Common myeloid progenitor, CD34-positive (primary cell): ENCODE measurements around the gene SPATA31D1. TPM values are rescaled to one million over a fixed set of nuclear protein-coding genes. Genes with fewer than 3 reads are reported as not detected.
"Not testable (repeated sequence)": the region's sequence is repeated elsewhere in the genome, so short reads cannot be mapped to it uniquely, and the experiment has no call there.

ENCODE experiments used
- CTCF ChIA-PET: fragments of 350-600 bp; sonication (Branson Sonifier 250); formaldehyde crosslinking; loops from one replicate; lab custom pipeline; 2021; ENCODE audit warnings: antibody characterized with exemption; lab: Charles Lee
- POLR2A ChIA-PET: fragments of 350-600 bp; sonication (Branson Sonifier 250); formaldehyde crosslinking; loops from one replicate; lab custom pipeline; 2021; ENCODE audit warnings: antibody characterized with exemption; lab: Charles Lee
- DNase-seq, 3 donors: peaks; one replicate each; pipeline versions ENCODE4 v3.0.0 to v3.0.0-alpha.2; 2013
- H3K27ac ChIP-seq, 2 experiments: 1 replicate in 1 of 2; 2 replicates in 1 of 2; pipeline ENCODE4 v1.7.0; 2013; ENCODE audit warnings: inconsistent platforms in 2 of 2, low read length in 2 of 2, mild to moderate bottlenecking in 2 of 2, low read depth in 1 of 2, moderate library complexity in 1 of 2; ENCODE audit not compliant: severe bottlenecking in 2 of 2, insufficient read depth in 1 of 2, poor library complexity in 1 of 2
- H3K27me3 ChIP-seq, 5 experiments: replicated peaks in 2 of 5; 1 replicate in 3 of 5; 2 replicates in 2 of 5; pipeline versions ENCODE4 v1.6.1 to v1.7.0; 2013; ENCODE audit warnings: low read length in 4 of 5, mild to moderate bottlenecking in 2 of 5, moderate library complexity in 2 of 5, inconsistent platforms in 1 of 5; ENCODE audit not compliant: insufficient read depth in 5 of 5, control insufficient read depth in 4 of 5
- H3K36me3 ChIP-seq, 4 experiments: 1 replicate in 2 of 4; 2 replicates in 2 of 4; pipeline versions ENCODE4 v1.6.1 to v1.7.0; 2013; ENCODE audit warnings: low read length in 3 of 4, control low read depth in 1 of 4, mild to moderate bottlenecking in 1 of 4; ENCODE audit not compliant: control insufficient read depth in 4 of 4, insufficient read depth in 4 of 4
- H3K4me1 ChIP-seq, 4 experiments: 1 replicate in 3 of 4; 2 replicates in 1 of 4; pipeline versions ENCODE4 v1.6.1 to v1.7.1; 2013; ENCODE audit warnings: low read length in 3 of 4, mild to moderate bottlenecking in 3 of 4, control low read depth in 1 of 4, inconsistent platforms in 1 of 4, moderate library complexity in 1 of 4; ENCODE audit not compliant: control insufficient read depth in 4 of 4, insufficient read depth in 4 of 4; ENCODE audit errors: control extremely low read depth in 1 of 4
- H3K4me3 ChIP-seq, 7 experiments: 1 replicate in 4 of 7; 2 replicates in 3 of 7; pipeline versions ENCODE4 v1.5.1 to v1.7.0; 2013; ENCODE audit warnings: mild to moderate bottlenecking in 7 of 7, low read length in 6 of 7, moderate library complexity in 6 of 7, inconsistent platforms in 2 of 7, low read depth in 2 of 7, control low read depth in 1 of 7; ENCODE audit not compliant: insufficient read depth in 4 of 7, control insufficient read depth in 1 of 7; ENCODE audit errors: extremely low read depth in 1 of 7
- H3K9me3 ChIP-seq, 5 experiments: 1 replicate in 4 of 5; 2 replicates in 1 of 5; pipeline versions ENCODE4 v1.6.1 to v1.7.1; 2013; ENCODE audit warnings: low read length in 4 of 5, mild to moderate bottlenecking in 2 of 5, inconsistent platforms in 1 of 5, low read depth in 1 of 5, moderate library complexity in 1 of 5; ENCODE audit not compliant: control insufficient read depth in 4 of 5, insufficient read depth in 2 of 5; ENCODE audit errors: control extremely low read depth in 1 of 5
- WGBS: methylation state at CpG from one replicate; pipeline ENCODE4 v1.1.5; 2013; ENCODE audit not compliant: insufficient coverage; 5-methylcytosine and 5-hydroxymethylcytosine counted together
- polyA plus RNA-seq: library from polyadenylated mRNA; unstranded; fragments of 120-200 nt; gene quantifications from one replicate; pipeline ENCODE4 v1.2.1, GENCODE V29; 2013

The SPATA31D1 gene
- polyA plus RNA-seq = not detected

DNA sequence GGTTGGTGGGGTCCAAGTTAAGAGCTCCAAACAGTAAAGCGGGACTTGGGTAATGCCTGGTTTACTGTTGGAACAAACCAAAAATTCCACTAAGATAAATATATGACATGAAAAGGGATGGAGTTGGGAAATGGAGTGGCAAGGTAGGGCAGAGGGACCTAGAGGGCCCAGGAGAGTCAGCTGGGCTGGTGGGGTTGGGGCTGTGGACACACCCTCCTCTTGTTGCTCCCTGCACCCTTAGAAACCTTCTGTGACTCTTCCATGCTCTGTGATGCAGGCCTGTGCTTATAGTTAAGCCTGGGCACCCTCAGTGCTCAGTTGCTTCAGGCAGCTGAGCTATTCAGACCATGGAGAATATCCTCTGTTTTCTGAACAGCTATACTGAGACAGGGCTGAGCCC, at the start of gene SPATA31D1:
Gene SPATA31D1 (plus strand): TSS at position 301 of the 400 bp plus-strand sequence. CDS start 47 bp downstream, at position 348.
- H3K9me3 ChIP-seq, H3K27ac ChIP-seq, CTCF ChIA-PET, POLR2A ChIA-PET, H3K27me3 ChIP-seq, DNase-seq, H3K4me3 ChIP-seq, H3K4me1 ChIP-seq, H3K36me3 ChIP-seq: not testable (repeated sequence)
- no CpG with 5 or more reads among the region's 1 CpG for WGBS

GRCh38 chr9:81943393-81943792, 45.2 kb upstream of the SPATA31D1 start, which contains the start of gene SPATA31D3:
Gene SPATA31D3, plus strand, starts transcription at chr9:81943500. Its CDS starts 86 bp downstream, at chr9:81943586.
- DNase-seq, H3K27me3 ChIP-seq, H3K4me3 ChIP-seq, CTCF ChIA-PET, H3K4me1 ChIP-seq, H3K27ac ChIP-seq, H3K9me3 ChIP-seq, POLR2A ChIA-PET, H3K36me3 ChIP-seq: not testable (repeated sequence)
- no CpG with 5 or more reads among the region's 2 CpGs for WGBS

DNA sequence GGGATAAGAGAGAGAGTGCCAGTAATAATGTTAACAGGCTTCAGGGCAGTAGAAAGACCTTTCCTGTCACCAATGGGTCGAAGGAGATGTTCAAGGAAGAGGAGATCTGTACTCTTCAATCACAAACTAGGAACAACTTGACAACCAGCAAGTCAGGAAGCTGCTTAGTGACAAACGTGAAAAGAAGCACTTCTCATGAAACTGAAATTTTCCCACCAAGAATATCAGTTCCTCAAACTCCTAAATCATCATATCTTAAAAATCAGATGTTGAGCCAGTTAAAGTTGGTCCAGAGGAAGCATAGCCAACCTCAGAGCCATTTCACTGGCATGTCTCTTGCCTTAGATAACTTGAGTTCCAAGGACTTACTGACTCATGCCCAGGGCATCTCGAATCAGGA, 39.9 kb upstream of the SPATA31D1 start:
- CTCF ChIA-PET, H3K4me1 ChIP-seq, H3K27ac ChIP-seq, POLR2A ChIA-PET, DNase-seq, H3K4me3 ChIP-seq, H3K27me3 ChIP-seq, H3K9me3 ChIP-seq, H3K36me3 ChIP-seq: not testable (repeated sequence)
- no CpG with 5 or more reads among the region's 3 CpGs for WGBS

DNA sequence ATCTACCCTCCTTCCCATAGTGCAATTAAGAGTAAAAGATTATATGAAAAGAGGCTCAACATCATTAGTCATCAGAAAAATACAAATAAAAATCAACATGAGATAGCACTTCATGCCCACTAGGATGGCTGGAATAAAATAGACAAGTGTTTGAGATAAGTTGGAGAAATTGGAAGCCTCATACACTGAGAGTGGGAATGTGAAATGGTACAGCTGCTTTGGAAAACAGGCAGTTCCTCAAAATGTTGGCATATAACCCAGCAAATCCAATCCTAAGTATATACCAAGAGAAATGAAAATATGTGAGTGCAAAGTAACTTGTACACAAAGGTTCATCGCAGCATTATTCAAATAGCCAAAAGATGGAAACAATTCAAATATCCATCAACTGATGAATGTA, 35.5 kb upstream of the SPATA31D1 start:
- no peak for DNase-seq
- Histone ChIP-seq H3K27ac (no peak overlapping the region), H3K9me3 (peaks cover 2 to 10% (median 7%) of the 10 kb centered on the region in 5 experiments), H3K4me1 (no peaks in the 10 kb centered on the region), H3K27me3 (no peaks in the 10 kb centered on the region), H3K36me3 (no peaks in the 10 kb centered on the region), H3K4me3 (no peak overlapping the region)
- ChIA-PET POLR2A (no interaction called here), CTCF (no interaction called here)
- WGBS = no CpG with 5 or more reads among the region's 1 CpG

GRCh38 chr9:81955625-81956024, 32.9 kb upstream of the SPATA31D1 start:
- Histone ChIP-seq H3K9me3 (peaks cover 2 to 10% (median 7%) of the 10 kb centered on the region in 5 experiments), H3K27me3 (no peaks in the 10 kb centered on the region), H3K4me3 (no peak overlapping the region), H3K4me1 (no peaks in the 10 kb centered on the region), H3K36me3 (no peaks in the 10 kb centered on the region), H3K27ac (no peak overlapping the region)
- no peak for DNase-seq
- ChIA-PET CTCF (no interaction called here), POLR2A (no interaction called here)

- POLR2A ChIA-PET = no interaction called here
- H3K4me3 ChIP-seq = no peak overlapping the region
- H3K36me3 ChIP-seq = no peaks in the 10 kb centered on the region
- no peak overlapping the region for H3K27ac ChIP-seq
- WGBS = 100% methylated on average over 1 of the region's 6 CpGs
- H3K4me1 ChIP-seq = no peaks in the 10 kb centered on the region
- no peaks in the 10 kb centered on the region for H3K27me3 ChIP-seq
- DNase-seq = no peak
- H3K9me3 ChIP-seq = peaks cover 0 to 2% (median 0%) of the 10 kb centered on the region in 5 experiments
- CTCF ChIA-PET = no interaction called here
Measured at GRCh38 chr9:81964218-81965171, 24.1 kb upstream of the SPATA31D1 start.

DNA sequence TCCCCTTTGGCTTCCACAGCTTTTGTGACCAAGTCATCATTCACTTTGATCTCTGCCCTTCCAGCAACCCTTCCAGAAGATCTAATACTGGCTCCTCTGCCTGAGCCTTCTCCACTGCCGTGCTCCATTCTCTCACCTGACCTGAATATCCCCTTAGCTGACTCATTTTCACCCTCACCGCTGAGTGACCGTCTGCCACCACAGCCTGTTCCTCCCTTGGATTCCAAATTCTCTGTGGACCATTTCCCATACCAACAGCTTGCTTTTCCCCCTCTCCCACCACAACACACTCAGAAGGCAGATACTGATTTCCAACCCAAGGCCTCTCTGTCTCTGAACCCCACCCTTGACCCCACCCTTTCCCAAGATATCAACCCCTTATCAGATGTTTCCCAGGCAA, 20.5 kb upstream of the SPATA31D1 start:
- no peak overlapping the region for H3K4me3 ChIP-seq
- ChIA-PET CTCF (no interaction called here), POLR2A (no interaction called here)
- DNase-seq = no peak
- no peaks in the 10 kb centered on the region for H3K36me3 ChIP-seq
- no peaks in the 10 kb centered on the region for H3K27me3 ChIP-seq
- H3K4me1 ChIP-seq = no peaks in the 10 kb centered on the region
- peaks cover 0 to 2% (median 0%) of the 10 kb centered on the region in 5 experiments for H3K9me3 ChIP-seq
- WGBS = 96% methylated on average over 3 of the region's 3 CpGs
- H3K27ac ChIP-seq = no peak overlapping the region
